ENCODE measurements around the gene SDF2L1.
A peak's percentile ranks its signal among the peaks of the same experiment; 100 is the strongest.
"Not testable (repeated sequence)": the region's sequence is repeated elsewhere in the genome, so short reads cannot be mapped to it uniquely, and the experiment has no call there.

The SDF2L1 gene

DNA sequence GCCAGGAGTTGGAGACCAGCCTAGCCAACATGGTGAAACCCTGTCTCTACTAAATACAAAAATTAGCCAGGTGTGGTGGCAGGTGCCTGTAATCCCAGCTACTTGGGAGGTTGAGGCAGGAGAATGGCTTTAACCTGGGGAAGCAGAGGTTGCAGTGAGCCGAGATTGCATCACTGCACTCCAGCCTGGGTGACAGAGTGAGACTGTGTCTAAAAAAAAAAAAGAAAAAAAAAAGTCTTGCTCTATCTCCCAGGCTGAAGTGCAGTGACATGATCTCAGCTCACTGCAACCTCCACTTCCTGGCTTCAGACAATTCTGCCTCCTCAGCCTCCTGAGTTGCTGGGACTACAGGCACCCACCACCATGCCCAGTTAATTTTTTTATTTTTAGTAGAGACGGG lies 4.7 kb upstream of the SDF2L1 start:
- DNase-seq: not testable (repeated sequence)

DNA sequence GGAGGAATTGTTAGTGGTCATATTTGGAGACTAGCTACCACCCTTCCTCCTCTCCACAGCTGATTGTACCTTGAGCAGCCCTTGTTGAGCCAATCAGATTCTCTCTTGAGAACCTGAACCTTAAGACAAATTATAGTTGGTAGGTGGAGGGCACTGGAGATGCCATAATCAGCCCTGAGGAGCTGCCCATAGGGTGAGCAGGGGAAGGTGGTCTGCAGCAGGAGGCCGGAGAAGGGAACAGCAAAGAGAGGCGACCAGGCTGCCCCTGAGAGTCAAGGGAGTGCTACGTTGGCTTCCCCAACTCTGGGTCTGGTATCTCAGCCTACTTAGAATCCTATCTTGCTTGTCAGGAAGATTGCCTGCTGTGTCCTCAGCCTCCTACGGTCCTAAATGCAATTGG lies 2.7 kb upstream of the SDF2L1 start:
- DNase-seq: no peak

DNA sequence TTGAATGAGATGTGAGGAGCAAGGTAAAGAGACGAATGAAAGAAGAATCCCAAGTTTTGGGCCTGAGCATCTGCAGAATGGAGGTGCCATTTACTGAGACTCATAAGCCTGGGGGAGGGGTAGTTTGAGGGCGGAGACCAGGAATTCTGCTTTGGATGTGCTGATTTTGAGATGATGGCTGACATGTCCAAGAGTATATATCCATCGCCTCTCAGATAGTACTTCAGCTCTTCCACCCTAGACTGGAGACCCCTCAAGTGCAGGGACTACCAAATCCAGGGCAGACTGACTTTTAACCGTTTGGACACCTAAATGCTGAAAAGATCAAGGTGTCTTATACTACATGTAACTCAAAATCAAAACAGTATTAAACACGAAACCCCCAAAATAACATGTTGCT lies 1.3 kb upstream of the SDF2L1 start:
- no peak for DNase-seq

DNA sequence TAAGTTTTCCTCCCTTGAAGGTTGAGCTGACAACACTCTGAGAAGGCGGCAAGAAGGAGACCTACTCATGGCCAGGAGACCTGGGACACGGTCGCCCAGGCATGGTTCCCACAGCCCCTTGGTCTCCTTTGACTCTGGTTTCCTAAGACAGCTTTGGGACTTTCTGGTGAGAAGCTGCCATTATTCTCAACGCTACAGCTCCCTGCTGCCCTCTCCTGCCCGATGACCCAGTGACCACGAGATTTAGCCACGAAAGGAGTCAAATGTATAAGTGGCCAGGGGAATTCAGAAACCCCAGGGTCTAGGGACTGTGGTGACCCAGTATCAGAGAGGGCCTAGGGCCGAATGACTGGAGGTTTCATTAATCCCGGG lies 699 bp upstream of the SDF2L1 start:
- DNase-seq: no peak

DNA sequence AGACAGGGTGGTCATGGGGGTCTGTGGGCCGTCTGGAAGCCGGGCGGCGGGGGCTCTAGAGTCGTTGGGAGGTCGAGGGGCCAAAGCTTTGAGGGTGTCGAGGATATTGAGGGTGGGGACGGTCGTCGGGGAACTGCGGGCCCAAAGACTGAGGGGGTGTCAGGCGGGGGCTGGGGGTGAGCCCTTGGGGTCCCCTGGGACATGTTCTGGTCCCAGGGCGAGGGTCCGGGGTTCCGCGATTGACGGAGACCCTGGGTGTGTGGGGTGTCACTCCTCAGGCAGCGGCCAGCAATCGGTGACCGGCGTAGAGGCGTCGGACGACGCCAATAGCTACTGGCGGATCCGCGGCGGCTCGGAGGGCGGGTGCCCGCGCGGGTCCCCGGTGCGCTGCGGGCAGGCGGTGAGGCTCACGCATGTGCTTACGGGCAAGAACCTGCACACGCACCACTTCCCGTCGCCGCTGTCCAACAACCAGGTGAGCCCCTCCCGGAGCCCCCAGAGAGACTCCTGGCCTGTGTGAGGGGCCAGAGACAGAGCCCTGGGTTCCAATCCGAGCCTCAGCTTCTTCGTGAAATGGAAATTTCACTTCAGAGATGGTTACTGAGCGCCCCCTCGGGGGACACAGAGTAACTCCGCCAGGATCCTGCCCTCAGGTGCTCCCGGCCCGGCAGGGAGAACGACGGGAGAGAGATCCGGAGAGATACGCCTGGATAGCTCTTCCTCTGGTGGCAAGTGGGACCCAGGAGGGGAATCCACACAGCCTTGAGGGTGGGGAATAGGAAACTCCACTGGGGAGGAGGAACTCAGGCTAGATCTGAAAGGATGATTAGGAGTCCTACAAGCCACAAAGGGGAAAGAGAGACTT lies 714 bp downstream of the SDF2L1 start:
- no peak for DNase-seq

DNA sequence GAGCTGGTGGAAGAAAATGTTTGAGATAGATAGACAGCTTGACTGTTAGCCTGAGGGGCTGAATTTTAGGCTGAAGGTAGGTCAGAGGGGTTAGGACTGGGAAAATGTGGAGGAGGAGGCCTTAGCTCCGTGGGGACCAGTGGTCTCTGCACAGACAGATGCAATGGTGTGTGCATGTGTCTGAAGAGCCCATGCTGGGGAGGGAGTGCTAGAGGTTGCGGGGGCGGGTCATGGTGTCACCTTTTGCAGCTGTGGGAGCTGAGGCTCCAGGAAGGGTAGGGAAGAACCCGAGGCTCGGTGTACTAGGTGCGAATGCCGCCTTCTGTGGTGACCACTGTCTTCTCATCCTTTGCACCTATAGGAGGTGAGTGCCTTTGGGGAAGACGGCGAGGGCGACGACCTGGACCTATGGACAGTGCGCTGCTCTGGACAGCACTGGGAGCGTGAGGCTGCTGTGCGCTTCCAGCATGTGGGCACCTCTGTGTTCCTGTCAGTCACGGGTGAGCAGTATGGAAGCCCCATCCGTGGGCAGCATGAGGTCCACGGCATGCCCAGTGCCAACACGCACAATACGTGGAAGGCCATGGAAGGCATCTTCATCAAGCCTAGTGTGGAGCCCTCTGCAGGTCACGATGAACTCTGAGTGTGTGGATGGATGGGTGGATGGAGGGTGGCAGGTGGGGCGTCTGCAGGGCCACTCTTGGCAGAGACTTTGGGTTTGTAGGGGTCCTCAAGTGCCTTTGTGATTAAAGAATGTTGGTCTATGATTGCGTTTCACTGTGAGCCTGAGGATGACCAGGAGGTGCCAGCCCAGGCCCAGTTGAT lies 1.6 kb downstream of the SDF2L1 start:
- DNase-seq: no peak

DNA sequence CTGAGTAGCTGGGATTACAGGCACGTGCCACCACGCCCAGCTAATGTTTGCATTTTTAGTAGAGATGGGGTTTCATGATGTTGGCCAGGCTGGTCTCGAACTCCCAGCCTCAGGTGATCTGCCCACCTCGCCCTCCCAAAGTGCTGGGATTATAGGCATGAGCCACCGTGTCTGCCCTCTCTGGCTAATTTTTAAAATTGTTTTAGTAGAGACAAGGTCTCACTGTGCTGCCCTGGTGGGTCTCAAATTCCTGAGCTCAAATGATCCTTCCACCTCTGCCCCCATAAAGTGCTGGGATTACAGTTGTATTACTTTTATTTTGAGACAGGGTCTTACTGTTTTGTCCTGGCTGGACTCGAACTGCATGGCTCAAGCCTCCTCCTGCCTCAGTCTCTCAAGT lies 3.4 kb downstream of the SDF2L1 start:
- DNase-seq: not testable (repeated sequence)

DNA sequence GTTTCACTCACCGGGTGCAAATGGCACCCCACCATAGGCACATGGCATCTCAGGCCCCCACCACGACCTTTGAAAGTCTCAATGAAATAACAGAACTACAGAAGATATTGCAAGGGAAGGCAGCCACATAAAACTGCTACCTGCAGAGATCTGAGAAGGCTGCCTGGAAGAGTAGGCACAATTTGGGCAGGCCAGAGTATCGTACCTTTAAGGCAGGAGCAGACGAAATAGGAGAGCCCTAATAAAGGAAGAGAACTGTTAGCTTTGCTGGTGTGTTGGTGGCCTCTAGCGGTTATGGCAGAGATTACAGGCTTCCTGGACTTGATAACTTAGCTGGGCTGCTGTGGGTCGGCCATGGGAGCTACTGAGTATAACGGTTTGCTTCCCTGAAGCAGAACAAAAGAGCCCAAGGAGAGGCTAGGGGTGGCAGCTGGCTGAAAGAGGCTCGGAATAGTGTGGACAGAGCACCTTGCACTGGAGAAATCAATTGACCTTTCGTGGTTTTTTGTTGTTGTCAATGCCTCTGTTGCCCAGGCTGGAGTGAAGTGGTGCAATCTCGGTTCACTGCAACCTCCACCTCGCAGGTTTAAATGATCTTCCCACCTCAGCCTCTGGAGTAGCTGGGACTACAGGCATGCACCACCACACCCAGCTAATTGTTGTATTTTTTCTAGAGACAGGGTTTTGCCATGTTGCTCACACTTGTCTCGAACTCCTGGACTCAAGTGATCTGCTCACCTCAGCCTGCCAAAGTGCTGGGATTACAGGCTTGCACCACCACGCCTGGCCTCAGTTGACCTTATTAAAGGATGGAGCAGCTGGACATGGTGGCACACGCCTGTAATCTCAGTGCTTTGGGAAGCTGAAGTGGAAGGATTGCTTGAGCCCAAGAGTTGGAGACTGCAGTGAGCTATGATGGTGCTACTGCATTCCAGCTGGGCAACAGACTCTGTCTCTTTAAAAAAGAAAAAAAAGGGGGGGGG lies 4.8 kb downstream of the SDF2L1 start:
- DNase-seq: no peak

DNA sequence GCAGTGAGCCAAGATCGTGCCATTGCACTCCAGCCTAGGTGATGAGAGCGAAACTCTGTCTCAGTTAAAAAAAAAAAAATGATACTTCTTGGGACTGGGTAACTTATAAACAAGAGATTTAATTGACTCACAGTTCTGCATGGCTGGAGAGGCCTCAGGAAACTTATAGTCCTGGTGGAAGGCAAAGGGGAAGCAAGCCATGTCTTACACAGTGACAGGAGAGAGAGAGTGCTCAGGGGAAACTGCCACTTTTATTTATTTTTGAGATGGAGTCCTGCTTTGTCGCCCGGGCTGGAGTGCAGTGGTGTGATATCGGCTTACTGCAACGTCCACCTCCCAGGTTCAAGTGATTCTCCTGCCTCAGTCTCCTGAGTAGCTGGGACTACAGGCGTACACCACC lies 8.2 kb downstream of the SDF2L1 start:
- DNase-seq: no peak

DNA sequence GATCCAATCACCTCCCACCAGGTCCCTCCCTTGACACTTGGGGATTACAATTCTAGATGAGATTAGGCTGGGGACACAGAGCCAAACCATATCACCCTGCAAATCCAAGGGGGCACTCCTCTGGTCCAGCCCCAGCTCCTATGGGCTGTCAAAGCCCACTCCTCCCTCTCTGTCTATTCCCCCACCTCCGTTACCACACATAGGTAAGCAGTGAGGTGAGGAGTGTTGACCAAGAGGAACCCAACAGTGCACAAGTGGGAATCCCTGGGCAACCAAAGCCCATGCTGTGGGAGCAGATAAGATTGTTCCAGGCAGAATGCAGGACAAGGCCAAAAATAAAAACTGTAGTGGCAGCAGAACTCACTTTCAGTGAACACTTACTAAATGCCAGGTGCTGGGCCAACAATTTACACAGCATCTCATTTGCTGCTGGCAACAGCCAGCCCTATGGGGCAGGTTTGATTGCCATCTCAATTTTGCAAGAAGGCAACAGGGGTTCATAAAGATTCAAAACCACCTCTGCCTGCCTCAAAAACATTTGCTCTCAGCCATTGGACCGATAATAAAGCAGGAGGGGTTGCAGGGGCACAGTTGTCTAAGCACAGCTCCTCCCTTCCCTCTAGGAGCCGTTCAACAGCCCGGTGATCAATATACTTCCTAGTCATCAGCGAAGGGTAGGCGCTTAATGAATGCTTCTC lies 8.9 kb downstream of the SDF2L1 start:
- no peak for DNase-seq

DNA sequence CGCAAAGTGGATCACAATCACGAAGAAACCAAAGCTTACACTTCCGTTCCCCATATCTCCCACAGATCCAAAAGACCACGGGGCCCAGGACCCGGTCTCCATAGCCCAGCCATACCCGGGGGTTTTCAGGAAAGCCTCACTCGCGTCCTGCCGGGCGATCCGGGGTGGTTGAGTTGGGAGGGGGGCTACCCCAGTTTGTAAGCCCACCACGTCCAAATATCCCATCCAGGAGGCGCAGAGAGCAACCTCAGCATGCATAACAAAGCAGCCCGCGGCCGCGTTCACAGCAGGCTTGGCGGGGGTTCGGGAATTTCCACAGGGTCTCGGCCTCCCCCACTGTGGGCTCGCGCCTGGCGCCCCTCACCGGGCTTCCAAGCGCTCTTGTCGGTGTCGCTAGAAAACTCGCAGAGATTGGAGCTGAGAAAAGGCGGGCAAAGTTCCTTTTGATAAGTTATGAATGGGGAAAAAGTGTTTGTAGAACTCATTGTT lies 9.5 kb downstream of the SDF2L1 start:
- DNase-seq: no peak

DNA sequence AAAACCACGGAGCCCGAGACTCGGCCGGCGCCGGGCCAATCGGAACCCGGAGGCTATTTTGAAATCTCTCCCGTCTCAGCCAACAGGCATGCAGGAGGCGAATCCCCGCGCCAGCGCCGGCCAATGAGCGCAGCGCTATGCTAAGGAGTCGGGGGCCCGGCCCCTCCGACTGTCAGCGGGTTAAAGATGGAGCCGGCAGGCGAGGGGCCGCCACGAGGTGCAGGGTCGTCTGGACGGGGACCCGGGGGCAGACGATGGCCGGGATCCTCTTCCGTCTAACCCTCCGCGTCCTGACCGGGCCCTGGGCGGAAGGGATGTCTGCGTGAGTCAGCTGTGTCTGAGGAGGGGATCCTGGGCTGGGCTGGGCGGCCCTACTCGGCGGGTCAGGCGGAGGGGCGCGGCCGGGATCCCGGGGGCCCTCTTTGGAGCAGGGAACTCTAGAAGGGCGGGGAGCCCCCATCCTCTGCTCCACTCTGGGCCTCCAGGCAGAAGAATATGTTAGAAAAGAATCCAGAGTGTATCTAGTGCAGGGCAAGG lies 10.0 kb downstream of the SDF2L1 start:
- peak; percentile 62 for DNase-seq

DNA sequence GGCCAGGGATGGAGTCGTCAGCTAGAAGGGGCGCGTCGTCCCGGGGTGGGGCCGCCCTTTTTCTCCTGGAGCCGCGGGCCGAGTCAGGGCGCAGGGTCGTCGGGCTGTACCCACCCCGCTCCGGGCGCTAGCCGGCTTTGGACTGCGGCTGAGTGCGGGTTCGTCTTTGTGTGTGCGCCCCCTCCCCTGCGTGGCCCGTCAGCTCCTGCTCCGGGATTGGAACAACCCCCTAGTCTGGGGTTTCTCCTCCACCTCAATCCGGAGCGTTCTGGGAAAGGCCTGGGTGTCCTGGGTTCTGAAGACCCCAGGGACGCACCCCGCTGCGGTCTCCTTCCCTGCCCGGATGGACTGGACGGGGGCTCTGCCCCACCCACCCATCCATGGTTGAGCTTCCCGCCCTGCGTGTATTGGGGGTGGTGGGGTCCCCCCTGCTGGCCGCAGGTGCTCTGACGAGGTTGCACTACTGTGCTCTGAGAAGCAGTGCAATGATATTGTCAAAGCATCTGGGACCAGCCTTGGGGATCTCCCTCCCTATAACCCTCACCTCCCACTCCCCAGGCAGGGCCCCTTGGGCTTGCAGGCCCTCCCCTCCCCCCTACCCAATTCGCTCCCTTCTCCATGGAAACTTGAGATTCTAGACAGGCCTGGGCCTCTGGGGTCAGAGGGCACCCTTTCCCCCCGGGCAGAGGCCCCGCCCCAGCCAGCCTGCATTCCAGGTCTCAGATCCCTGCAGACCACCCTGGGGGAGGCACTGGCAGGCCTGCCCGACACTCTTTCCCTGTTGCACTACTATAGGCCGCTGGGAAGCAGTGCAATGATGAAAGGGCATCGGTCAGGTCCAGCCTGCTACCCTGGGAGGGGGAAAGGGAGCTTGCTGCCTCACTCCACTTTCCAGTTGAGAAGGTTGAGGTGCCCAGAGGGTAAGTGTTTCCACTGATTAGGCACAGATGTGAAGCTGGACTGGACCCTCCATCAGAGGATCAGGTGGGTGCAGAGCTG lies 10.7 kb downstream of the SDF2L1 start:
- DNase-seq: no peak

DNA sequence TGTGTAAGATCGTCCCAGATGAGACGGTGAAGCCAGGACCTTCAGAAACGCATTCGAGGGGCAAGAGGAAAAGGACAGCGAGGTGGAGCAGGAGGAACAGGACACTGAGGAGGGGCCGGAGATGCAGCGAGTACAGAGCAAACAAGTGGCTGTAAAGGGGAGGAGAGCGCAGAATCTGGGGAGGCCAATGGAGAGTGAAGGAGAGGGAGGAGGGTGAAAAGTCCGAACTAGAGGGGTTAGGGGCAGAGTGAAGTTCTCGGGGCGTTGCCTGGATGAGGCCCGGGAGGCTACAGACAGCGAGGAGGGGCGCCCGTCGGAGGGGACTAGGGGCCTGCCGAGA lies 14.9 kb downstream of the SDF2L1 start:
- DNase-seq: no peak

DNA sequence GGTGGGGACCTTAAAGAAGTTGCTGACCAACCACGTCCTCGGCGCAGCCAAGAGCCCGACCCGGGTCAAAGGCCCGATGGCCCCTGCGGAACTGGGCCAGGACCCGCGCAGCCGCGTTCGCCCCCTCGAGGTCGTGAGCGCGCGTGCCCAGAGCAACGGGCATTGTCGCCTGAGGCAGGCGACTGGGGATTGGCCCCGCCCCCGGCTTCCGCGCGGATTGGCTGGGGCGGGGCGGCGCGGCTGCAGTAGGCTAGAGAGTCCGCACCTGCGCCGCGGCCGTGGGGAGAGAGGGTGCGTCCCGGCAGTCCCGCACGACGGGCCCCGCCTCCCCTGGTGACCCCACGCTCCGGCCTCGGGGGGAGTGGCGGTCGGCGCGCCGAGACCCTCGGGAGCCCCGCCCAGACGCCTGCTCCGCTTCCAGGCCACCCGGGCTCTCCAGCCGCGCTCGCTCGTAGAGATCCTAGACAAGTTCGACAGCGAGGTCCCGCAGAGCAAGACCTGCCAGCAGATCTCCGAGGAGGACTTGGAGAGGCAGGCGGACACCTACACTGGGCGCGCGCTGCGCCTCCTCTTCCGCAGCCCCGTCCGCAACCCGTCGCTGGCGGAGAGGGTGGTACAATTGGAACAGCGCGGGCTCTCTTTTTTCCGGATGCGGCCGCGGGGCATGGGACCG lies 15.4 kb downstream of the SDF2L1 start:
- peak; percentile 69 for DNase-seq

DNA sequence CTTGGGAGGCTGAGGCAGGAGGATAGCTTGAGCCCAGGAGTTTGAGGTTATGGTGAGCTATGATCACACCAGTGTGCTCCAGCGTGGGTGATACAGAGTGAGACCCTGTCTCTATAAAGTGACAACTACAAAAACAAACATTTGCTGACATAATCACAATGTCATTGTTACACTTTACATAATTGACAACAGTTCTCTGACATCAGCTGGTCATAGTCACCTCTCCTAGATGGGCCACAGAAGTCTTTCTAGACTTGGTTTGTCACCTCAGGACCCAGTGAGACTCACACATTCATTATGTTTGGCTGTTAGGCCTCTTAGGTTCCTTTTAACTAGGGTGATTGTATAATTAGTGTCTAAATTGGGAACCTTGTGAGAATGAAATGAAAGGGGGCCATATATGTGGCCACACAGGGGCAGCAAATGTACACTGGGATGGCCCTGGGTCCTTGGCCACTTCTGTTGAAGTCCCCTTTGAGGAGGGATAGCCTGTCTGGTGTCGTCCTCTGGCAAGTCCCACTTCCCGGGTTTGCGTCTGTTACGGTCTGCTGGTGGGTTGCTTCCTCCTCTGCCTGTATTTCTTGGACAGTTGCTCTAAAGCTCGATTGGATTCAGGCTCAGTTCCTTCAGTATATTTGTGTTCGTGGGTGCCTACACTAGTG lies 17.9 kb downstream of the SDF2L1 start:
- DNase-seq: no peak

DNA sequence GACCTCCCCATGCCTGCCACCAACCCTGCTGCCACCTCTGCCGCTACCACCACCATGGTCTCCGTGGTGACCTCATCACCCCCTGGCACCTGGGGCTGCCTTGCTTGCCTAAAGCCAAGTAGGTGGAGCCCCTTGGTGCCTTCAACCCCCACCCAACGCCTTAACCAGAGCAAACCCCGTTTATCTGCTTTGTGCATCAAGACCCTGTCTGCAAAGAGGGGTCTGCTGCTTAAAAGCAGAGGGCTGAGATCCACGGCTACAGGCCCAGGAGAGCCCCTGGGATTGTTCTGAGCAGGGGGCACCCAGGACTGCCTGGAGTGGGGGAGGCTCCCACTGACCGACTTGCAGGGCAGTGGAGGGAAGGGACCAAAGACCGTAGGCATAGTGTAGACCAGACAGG lies 18.8 kb downstream of the SDF2L1 start:
- DNase-seq: no peak

DNA sequence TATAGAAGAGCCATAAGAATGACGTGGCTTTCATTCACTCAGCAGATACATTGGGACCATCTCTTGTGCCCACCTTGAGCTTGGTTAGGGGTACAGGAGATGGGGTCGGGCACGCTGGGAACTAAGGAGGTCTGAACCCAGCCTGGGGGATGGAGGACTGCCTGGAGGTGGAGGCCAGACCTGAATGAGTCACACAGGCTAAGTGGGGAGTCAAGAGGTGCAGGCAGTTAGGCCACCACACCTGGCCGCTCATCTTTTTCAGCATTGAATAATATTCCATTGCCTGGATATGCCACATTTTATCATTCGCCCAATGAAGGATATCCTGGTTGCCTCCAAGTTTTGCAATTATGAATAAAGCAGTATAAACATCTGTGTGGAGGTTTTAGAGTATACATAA lies 19.9 kb downstream of the SDF2L1 start:
- no peak for DNase-seq

DNA sequence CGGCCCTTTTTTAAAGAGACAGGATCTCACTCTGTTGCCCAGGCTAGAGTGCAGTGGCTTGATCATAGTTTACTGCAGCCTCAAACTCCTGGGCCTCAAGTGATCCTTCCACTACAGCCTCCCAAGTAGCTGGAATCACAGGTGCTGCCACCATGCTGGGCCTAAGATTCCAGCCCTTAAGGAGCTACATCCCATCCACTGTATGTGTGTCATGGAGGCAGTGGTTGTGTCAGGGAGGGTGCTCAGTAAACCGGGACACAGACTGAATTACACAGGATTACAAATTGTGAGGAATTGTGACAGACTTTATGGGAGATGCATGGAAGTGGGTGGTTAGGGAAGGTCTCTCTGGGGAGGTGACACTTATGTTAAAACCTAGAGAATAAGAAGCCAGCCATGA lies 21.6 kb downstream of the SDF2L1 start:
- no peak for DNase-seq
